Esophagus squamous epithelium (tissue), 4 donors: ENCODE results near the gene CCDC174.

Experiments used
- POLR2A ChIP-seq, 4 donors: fragments of 450-650 bp; IDR thresholded peaks; one replicate each; pipeline ENCODE4 v1.6.1; 2017; ENCODE audit warnings: antibody characterized with exemption in 4 of 4, mild to moderate bottlenecking in 4 of 4, moderate library complexity in 3 of 4
- TF ChIP-seq, protein P1 (sequence below), 6 experiments: fragments of 450-650 bp in 4 of 6; fragments of 200-600 bp in 2 of 6; sonication (generic) in 2 of 6; IDR thresholded peaks; one replicate each; pipeline ENCODE4 v1.5.1; 2016 to 2019; ENCODE audit warnings: antibody characterized with exemption in 6 of 6, mild to moderate bottlenecking in 4 of 6, moderate library complexity in 4 of 6

DNA sequence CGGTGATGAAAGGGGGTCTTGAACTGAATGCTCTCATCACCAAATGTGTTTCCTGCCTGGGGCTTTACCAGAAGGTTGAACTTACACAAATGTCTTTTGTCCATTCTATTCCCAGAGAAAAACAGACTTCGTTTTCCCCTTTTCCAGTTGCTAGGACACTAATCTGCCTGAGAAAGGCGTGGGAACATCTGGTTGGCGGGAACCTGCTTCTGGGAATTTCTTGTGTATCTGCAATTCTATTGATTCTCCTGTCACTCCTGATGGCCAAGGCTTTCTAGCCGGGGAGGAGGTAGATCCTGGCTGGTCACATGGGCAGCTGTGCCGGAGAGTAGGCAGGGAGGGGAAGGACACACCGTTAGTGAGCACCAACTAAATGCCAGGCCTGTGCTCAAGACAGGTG is 31.1 kb upstream of the CCDC174 start:
- TF ChIP-seq, protein P1, sequence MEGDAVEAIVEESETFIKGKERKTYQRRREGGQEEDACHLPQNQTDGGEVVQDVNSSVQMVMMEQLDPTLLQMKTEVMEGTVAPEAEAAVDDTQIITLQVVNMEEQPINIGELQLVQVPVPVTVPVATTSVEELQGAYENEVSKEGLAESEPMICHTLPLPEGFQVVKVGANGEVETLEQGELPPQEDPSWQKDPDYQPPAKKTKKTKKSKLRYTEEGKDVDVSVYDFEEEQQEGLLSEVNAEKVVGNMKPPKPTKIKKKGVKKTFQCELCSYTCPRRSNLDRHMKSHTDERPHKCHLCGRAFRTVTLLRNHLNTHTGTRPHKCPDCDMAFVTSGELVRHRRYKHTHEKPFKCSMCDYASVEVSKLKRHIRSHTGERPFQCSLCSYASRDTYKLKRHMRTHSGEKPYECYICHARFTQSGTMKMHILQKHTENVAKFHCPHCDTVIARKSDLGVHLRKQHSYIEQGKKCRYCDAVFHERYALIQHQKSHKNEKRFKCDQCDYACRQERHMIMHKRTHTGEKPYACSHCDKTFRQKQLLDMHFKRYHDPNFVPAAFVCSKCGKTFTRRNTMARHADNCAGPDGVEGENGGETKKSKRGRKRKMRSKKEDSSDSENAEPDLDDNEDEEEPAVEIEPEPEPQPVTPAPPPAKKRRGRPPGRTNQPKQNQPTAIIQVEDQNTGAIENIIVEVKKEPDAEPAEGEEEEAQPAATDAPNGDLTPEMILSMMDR (IDR thresholded peaks at IDR 0.05): no peak
- no peak for TF ChIP-seq POLR2A (IDR thresholded peaks at IDR 0.05)
